GM12878 (cell line): ENCODE measurements around the gene NR2C2AP. TPM values are rescaled to one million over a fixed set of nuclear protein-coding genes. Genes with fewer than 3 reads are reported as not detected.
A peak's percentile ranks its signal among the peaks of the same experiment; 100 is the strongest.

Experiments
- EED ChIP-seq: sonication (generic); IDR thresholded peaks from 2 replicates; pipeline ENCODE4 v1.6.1; 2016; ENCODE audit warnings: antibody characterized with exemption, low read depth
- ESRRA ChIP-seq: IDR thresholded peaks from 2 replicates; pipeline ENCODE4 v1.6.1; 2012; ENCODE audit warnings: mild to moderate bottlenecking, low read length, improper control_type of control experiment
- HDAC6 ChIP-seq: fragments of 200-600 bp; sonication (generic); IDR thresholded peaks from one replicate; pipeline ENCODE4 v1.8.0; 2017; ENCODE audit warnings: antibody characterized with exemption; ENCODE audit not compliant: unreplicated experiment
- MTA2 ChIP-seq: fragments of 450-650 bp; IDR thresholded peaks from 2 replicates; pipeline ENCODE4 v1.6.1; 2016; ENCODE audit warnings: low read depth, mild to moderate bottlenecking, moderate library complexity
- MYC ChIP-seq: IDR thresholded peaks from 2 replicates; pipeline ENCODE4 v1.6.1; 2011; ENCODE audit warnings: mild to moderate bottlenecking, low read length, moderate library complexity, inconsistent platforms; ENCODE audit not compliant: insufficient read depth, insufficient replicate concordance, insufficient read length, severe bottlenecking
- RELA ChIP-seq: fragments of 450-650 bp; IDR thresholded peaks from 2 replicates; pipeline ENCODE4 v1.8.0; 2014; ENCODE audit warnings: borderline replicate concordance; ENCODE audit not compliant: partially characterized antibody
- RFX5 ChIP-seq: IDR thresholded peaks from 2 replicates; pipeline ENCODE4 v1.6.1; 2011; ENCODE audit warnings: low read depth, low read length, improper control_type of control experiment
- TCF12 ChIP-seq: IDR thresholded peaks from 2 replicates; pipeline ENCODE4 v1.6.1; 2011; ENCODE audit warnings: low read depth, mild to moderate bottlenecking, low read length
- WRNIP1 ChIP-seq: IDR thresholded peaks from 2 replicates; pipeline ENCODE4 v1.6.1; 2011; ENCODE audit warnings: low read depth, low read length, improper control_type of control experiment, borderline replicate concordance
- polyA plus RNA-seq, 11 experiments: library from polyadenylated mRNA; depleted of rRNA in 4 of 11; unstranded in 6 of 11; stranded (reverse) in 5 of 11; fragments of >200 nt; fragmentation: Nextera tagmentation in 4 of 11; fragmentation: Illumina TruSeq in 1 of 11; extraction: Ambion mirVana in 4 of 11; extraction: Trizol in 1 of 11; gene quantifications; 1 replicate in 1 of 11; 2 replicates in 10 of 11; pipeline versions ENCODE4 v1.2.1 to v1.2.3, GENCODE V29; 2011 to 2016; ENCODE audit warnings: inconsistent platforms in 2 of 11, missing spikeins in 2 of 11, low read depth in 1 of 11
- total RNA-seq, 4 experiments: library from RNA; depleted of rRNA in 3 of 4; stranded (reverse); fragments of >200 nt in 3 of 4; fragmentation: Illumina TruSeq in 1 of 4; extraction: Trizol in 1 of 4; gene quantifications; 2 replicates each; pipeline versions ENCODE4 v1.2.1 to v1.2.3, GENCODE V29; 2013 to 2021
- TF ChIP-seq, protein P1 (sequence below): IDR thresholded peaks from 2 replicates; pipeline ENCODE4 v1.6.1; 2012; ENCODE audit warnings: low read depth, low read length, improper control_type of control experiment
- TF ChIP-seq, protein P2 (sequence below): fragments of 450-650 bp; conservative IDR thresholded peaks from 2 replicates; pipeline ENCODE4 v1.6.1; 2017; ENCODE audit warnings: mild to moderate bottlenecking, moderate library complexity
- TF ChIP-seq, protein P3 (sequence below): fragments of 450-650 bp; IDR thresholded peaks from 2 replicates; pipeline ENCODE4 v1.6.1; 2016; ENCODE audit warnings: mild to moderate bottlenecking

NR2C2AP gene
- total and polyA plus RNA-seq, 10 of the 15 experiments (the other 5 are each of a cell fraction or from before 2014, with no cell fraction given) = 21.5 to 44.8 (median 28.1) TPM

DNA sequence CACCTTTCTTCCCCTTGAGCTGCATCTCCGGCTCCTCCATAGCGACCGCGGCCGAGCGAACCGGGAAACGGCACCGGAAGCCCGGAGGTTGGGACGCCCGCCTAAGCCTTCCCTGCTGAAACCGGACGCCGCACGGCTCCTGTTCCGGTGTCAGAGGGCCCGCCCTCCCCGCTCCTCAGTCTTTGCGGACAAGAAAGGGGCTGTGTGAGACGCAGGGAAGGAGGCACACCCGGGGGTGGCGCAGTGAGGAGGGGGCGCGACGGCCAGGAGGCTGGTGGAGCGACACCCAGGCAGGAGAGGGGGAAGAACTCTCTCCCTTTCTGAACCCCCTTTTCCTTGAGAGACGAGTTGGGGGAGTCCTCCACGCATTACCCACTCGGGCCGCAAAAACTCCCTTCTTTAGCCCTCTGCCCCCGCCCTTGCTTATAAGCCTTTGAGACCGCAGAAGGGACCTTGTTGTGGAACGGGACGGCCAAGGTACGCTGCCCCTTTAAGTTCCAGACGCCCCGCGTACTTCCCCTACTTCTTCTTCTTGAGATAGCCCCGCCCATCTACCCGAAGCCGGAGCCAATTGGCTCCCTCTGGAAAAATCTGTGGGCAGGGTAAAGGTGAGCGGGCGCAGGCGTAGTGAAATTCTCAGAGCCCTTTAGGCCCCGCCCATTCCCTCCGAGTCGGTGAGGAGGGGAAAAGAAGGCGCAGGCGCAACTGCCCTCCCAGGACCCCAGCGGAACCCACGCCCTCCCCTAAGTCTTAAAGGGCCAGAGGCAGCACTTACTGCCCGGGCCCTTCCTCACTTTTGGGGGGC lies 10.9 kb downstream of the NR2C2AP start, which contains the start of the genes BORCS8 and RFXANK (continued):
- TF ChIP-seq MYC (no peak), ESRRA (peak; percentile 56; the same call in 1 of the 2 replicates), HDAC6 (no peak), MTA2 (no peak), EED (peak; percentile 59; the same call in 1 of the 2 replicates), TCF12 (peak; percentile 52; the same call in 1 of the 2 replicates), RELA (peak; percentile 75), WRNIP1 (0 out of 2 replicates have a peak, but pooled peaks have one; percentile 89), RFX5 (0 out of 2 replicates have a peak, but pooled peaks have one; percentile 19)
- TF ChIP-seq, protein P1, sequence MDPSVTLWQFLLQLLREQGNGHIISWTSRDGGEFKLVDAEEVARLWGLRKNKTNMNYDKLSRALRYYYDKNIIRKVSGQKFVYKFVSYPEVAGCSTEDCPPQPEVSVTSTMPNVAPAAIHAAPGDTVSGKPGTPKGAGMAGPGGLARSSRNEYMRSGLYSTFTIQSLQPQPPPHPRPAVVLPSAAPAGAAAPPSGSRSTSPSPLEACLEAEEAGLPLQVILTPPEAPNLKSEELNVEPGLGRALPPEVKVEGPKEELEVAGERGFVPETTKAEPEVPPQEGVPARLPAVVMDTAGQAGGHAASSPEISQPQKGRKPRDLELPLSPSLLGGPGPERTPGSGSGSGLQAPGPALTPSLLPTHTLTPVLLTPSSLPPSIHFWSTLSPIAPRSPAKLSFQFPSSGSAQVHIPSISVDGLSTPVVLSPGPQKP = peak; percentile 77
- TF ChIP-seq, protein P2, sequence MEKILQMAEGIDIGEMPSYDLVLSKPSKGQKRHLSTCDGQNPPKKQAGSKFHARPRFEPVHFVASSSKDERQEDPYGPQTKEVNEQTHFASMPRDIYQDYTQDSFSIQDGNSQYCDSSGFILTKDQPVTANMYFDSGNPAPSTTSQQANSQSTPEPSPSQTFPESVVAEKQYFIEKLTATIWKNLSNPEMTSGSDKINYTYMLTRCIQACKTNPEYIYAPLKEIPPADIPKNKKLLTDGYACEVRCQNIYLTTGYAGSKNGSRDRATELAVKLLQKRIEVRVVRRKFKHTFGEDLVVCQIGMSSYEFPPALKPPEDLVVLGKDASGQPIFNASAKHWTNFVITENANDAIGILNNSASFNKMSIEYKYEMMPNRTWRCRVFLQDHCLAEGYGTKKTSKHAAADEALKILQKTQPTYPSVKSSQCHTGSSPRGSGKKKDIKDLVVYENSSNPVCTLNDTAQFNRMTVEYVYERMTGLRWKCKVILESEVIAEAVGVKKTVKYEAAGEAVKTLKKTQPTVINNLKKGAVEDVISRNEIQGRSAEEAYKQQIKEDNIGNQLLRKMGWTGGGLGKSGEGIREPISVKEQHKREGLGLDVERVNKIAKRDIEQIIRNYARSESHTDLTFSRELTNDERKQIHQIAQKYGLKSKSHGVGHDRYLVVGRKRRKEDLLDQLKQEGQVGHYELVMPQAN = 0 out of 2 replicates have a peak, but pooled peaks have one; percentile 78
- TF ChIP-seq, protein P3, sequence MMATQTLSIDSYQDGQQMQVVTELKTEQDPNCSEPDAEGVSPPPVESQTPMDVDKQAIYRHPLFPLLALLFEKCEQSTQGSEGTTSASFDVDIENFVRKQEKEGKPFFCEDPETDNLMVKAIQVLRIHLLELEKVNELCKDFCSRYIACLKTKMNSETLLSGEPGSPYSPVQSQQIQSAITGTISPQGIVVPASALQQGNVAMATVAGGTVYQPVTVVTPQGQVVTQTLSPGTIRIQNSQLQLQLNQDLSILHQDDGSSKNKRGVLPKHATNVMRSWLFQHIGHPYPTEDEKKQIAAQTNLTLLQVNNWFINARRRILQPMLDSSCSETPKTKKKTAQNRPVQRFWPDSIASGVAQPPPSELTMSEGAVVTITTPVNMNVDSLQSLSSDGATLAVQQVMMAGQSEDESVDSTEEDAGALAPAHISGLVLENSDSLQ = peak; percentile 6; the same call in 1 of the 2 replicates
